Ovary (tissue), 9 donors: ENCODE measurements around the gene CNPY3. TPM values are rescaled to one million over a fixed set of nuclear protein-coding genes. Genes with fewer than 3 reads are reported as not detected.

Experiments used
- DNase-seq, 5 donors: peaks; one replicate each; pipeline ENCODE4 v3.0.0-alpha.2; 2019 to 2020
- H3K27ac ChIP-seq, 2 donors: fragments of 200-600 bp; one replicate each; pipeline versions ENCODE4 v1.5.1 to v1.8.0; 2019 to 2022
- H3K27me3 ChIP-seq: fragments of 200-600 bp; one replicate; pipeline ENCODE4 v1.8.0; 2022
- H3K36me3 ChIP-seq: fragments of 200-600 bp; sonication (generic); one replicate; pipeline ENCODE4 v1.5.1; 2019
- H3K4me1 ChIP-seq: one replicate; pipeline ENCODE4 v1.8.1; 2013; ENCODE audit warnings: mild to moderate bottlenecking, moderate library complexity; ENCODE audit not compliant: insufficient read depth
- H3K4me3 ChIP-seq: fragments of 200-600 bp; sonication (generic); one replicate; pipeline ENCODE4 v1.5.1; 2017
- H3K9me3 ChIP-seq, 2 donors: fragments of 200-600 bp in 1 of 2; sonication (generic) in 1 of 2; one replicate each; pipeline versions ENCODE4 v1.5.1 to v1.8.1; 2013 to 2019; ENCODE audit warnings: mild to moderate bottlenecking in 1 of 2, moderate library complexity in 1 of 2
- EP300 ChIP-seq: sonication (generic); formaldehyde crosslinking; IDR thresholded peaks from one replicate; pipeline ENCODE4 v1.6.1; 2017; ENCODE audit warnings: antibody characterized with exemption
- POLR2A ChIP-seq: fragments of 450-650 bp; IDR thresholded peaks from one replicate; pipeline ENCODE4 v1.6.1; 2017; ENCODE audit warnings: antibody characterized with exemption, mild to moderate bottlenecking, moderate library complexity
- WGBS, 3 donors: extraction: QIAGEN DNeasy Blood & Tissue Kit in 1 of 3; methylation state at CpG; one replicate each; pipeline versions ENCODE4 v1.1.5 to v1.1.7; 2013 to 2017; 5-methylcytosine and 5-hydroxymethylcytosine counted together
- intact Hi-C, 4 donors: fragments of 100-400 bp; cut with DNase I; formaldehyde crosslinking; loops; one replicate each; pipeline versions ENCODE4 v1.11.0 to v1.15.1; 2022 to 2023
- polyA plus RNA-seq, 2 donors: library from polyadenylated mRNA; stranded (reverse); fragments of 200-250 nt in 1 of 2; fragments of 350-450 nt in 1 of 2; fragmentation: Illumina TruSeq in 1 of 2; extraction: RNeasy Lipid Tissue Mini Kit (QIAGEN cat#74804) in 1 of 2; gene quantifications; one replicate each; pipeline ENCODE4 v1.2.3, GENCODE V29; 2013 to 2014
- total RNA-seq, 7 donors: library from RNA; depleted of rRNA in 2 of 7; stranded (reverse); fragments of >200 nt in 2 of 7; fragmentation: NEBNext Ultra II Directional in 3 of 7; extraction: Animal tissue kit (Norgen Biotek cat#: 25700) in 3 of 7; gene quantifications; one replicate each; pipeline versions ENCODE4 v1.1.0 to v1.2.4, GENCODE V29; 2016 to 2023
- TF ChIP-seq, protein P1 (sequence below), 3 donors: fragments of 450-650 bp in 2 of 3; fragments of 200-600 bp in 1 of 3; IDR thresholded peaks; one replicate each; pipeline versions ENCODE4 v1.5.1 to v1.8.0; 2016 to 2022; ENCODE audit warnings: antibody characterized with exemption in 3 of 3, mild to moderate bottlenecking in 1 of 3
- donor health status: DM: no; HTN: no; CAD: no; lungs with moderate emphysema.
- donor health status: DM: no; HTN: no; CAD: no.
- donor health status: Bipolar disorder and iron deficiency.
- donor health status: DM: yes; HTN: yes; CAD: no.
- donor health status: DM: no; HTN: no; CAD: no.
- donor health status: DM: yes; HTN: yes; CAD: no.

The CNPY3 gene
- total and polyA plus RNA-seq, 9 donors, result 25.3 to 61.2 (median 41.3) TPM

DNA sequence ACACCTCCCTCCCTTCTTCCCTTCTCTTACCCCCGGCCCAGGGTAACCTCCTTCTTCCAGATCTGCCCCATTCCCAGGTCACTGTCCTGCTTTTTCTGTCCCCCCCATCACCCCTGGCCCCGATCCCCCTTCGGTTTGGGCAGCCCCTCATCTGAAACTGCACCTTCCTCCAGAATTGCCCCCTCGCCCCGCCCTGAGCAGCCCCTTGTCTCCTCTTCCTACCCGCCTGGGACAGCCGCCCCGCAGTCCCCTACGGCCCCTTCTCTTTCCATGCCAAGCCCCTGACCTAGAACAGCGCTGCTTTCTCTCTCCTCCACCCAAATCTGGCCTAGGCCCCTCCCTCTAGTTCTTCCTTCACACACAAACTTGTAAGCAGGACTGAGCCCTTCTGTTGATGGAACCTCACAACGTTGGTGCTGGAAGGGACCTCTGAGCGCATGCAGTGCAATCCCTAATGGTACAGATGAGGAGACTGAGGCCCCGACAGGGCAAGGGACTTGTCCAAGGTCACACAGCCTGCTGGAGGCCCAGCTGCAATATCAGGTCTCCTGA, 55.7 kb downstream of the CNPY3 start:
- TF ChIP-seq EP300 (no peak), POLR2A (no peak)
- TF ChIP-seq, protein P1, sequence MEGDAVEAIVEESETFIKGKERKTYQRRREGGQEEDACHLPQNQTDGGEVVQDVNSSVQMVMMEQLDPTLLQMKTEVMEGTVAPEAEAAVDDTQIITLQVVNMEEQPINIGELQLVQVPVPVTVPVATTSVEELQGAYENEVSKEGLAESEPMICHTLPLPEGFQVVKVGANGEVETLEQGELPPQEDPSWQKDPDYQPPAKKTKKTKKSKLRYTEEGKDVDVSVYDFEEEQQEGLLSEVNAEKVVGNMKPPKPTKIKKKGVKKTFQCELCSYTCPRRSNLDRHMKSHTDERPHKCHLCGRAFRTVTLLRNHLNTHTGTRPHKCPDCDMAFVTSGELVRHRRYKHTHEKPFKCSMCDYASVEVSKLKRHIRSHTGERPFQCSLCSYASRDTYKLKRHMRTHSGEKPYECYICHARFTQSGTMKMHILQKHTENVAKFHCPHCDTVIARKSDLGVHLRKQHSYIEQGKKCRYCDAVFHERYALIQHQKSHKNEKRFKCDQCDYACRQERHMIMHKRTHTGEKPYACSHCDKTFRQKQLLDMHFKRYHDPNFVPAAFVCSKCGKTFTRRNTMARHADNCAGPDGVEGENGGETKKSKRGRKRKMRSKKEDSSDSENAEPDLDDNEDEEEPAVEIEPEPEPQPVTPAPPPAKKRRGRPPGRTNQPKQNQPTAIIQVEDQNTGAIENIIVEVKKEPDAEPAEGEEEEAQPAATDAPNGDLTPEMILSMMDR (IDR thresholded peaks at IDR 0.05), result no peak
- peak overlapping the region; percentile 56 to 72 for H3K27ac ChIP-seq
- peaks cover 14% of the 10 kb centered on the region for H3K4me1 ChIP-seq
- no peaks in the 10 kb centered on the region for H3K9me3 ChIP-seq
- H3K4me3 ChIP-seq, result peak overlapping the region; percentile 95
- DNase-seq, result peak in 1 of 5 donors; percentile 33
- WGBS, 3 donors, result 6 to 10% (median 7%) methylated on average over 13 of the region's 13 CpGs
- no peaks in the 10 kb centered on the region for H3K36me3 ChIP-seq
- intact Hi-C loops, result no loop called here
- no peaks in the 10 kb centered on the region for H3K27me3 ChIP-seq

DNA sequence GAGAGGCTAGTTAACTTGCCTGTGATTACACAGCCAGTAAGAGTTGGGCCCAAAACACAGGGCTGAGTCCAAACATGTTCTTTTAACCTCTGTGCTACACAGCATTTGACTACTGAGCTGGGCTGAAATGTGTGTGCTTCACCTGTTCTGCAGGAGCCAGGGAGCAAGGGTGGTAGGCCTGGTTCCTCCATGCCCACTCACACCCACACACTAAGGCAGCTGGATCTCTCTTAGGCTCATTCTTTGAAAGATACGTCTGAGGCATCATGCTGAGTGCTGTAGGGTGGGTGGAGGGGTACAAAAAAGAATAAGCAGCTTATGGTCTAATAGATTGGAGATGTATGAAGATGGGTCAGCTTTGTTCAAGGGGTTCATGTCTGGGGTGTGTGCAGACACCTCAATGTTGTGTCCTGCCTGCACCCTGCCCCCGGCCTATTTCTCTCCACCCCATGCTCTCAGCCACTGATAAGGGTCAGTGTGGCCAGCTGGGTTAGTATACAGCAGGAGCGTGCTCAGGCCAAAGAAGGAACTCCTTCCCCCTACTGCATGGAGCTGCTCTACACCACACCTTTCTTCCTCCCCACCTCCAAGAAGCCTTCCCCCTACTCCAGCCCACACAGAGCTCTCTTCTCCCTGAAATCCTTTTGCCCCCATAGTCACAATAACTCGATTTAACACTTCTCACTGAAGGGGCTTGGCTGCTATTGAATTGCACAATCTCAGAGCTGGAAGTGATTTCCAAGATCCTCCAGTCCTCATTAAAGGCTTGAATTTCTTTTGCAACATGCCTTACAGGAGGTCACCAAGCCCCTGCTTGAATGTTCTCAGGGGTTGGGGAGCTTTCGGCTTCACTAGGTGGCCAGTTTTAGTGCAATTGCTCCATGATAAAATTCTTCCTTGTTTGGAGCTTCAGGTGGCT, 58.5 kb downstream of the CNPY3 start:
- no peaks in the 10 kb centered on the region for H3K9me3 ChIP-seq
- no peaks in the 10 kb centered on the region for H3K27me3 ChIP-seq
- no peak overlapping the region for H3K27ac ChIP-seq
- no peaks in the 10 kb centered on the region for H3K36me3 ChIP-seq
- WGBS, 3 donors, result 45 to 60% (median 57%) methylated on average over 5 of the region's 5 CpGs
- intact Hi-C loops, result no loop called here
- TF ChIP-seq POLR2A (no peak), EP300 (no peak)
- TF ChIP-seq, protein P1 (IDR thresholded peaks at IDR 0.05), result no peak
- H3K4me3 ChIP-seq, result no peak overlapping the region
- peaks cover 11% of the 10 kb centered on the region for H3K4me1 ChIP-seq
- no peak for DNase-seq

DNA sequence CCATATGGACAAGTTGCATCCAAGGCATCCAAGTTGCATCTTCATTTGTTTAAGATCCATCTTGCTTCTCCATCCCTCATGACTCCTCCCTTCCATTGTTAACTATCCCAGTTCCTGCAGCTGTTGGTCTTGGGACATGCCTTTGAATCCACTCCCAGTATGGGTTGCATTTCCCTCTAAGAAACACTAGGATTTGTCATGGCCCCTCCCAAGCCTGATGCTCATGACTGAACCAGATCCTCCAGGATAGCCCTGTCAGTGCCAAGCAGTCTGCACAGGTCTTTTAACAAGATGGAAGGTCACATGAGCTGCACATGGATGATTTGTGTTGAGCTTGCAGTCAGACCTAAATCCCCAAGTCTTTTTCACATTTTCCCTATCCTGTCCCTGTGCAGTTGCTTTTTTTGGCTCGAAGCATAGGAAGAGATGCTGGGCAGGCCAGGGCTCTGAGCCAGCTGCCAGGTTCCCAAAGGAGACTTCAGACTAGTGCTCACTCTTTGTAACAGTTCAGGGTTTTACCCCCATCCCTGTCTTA, 59.3 kb downstream of the CNPY3 start:
- H3K4me1 ChIP-seq, result peaks cover 10% of the 10 kb centered on the region
- 44 to 68% (median 48%) methylated on average over 1 of the region's 1 CpG for WGBS, 3 donors
- intact Hi-C loops, result no loop called here
- no peak for DNase-seq
- H3K27me3 ChIP-seq, result no peaks in the 10 kb centered on the region
- no peak overlapping the region for H3K4me3 ChIP-seq
- no peaks in the 10 kb centered on the region for H3K9me3 ChIP-seq
- no peak overlapping the region for H3K27ac ChIP-seq
- no peaks in the 10 kb centered on the region for H3K36me3 ChIP-seq
- TF ChIP-seq POLR2A (no peak), EP300 (no peak)
- TF ChIP-seq, protein P1 (IDR thresholded peaks at IDR 0.05), result no peak

Other genes starting within 250 kb of the CNPY3 start
- 1 to 10 TPM in 5 of 7 donors, under 1 TPM in 2; 0.80 to 6.8 (median 4.2) TPM for gene PRPH2, start 206.9 kb upstream of the CNPY3 start, total RNA-seq
- 1 to 10 TPM; 2.0 to 2.8 TPM for gene PRPH2, start 206.9 kb upstream of the CNPY3 start, polyA plus RNA-seq
- gene TBCC, start 183.4 kb upstream of the CNPY3 start, total RNA-seq, result 10 to 100 TPM; 15.2 to 18.7 (median 16.7) TPM
- gene TBCC, start 183.4 kb upstream of the CNPY3 start, polyA plus RNA-seq, result 10 to 100 TPM; 14.1 to 15.4 TPM
- 10 to 100 TPM; 13.3 to 27.1 (median 25.4) TPM for gene BICRAL, start 147.4 kb upstream of the CNPY3 start, total RNA-seq
- gene BICRAL, start 147.4 kb upstream of the CNPY3 start, polyA plus RNA-seq, result 10 to 100 TPM; 10.5 to 24.9 TPM
- gene RPL7L1, start 49.9 kb upstream of the CNPY3 start, total RNA-seq, result 10 to 100 TPM; 60.1 to 77.9 (median 68.1) TPM
- 10 to 100 TPM; 48.6 to 97.8 TPM for gene RPL7L1, start 49.9 kb upstream of the CNPY3 start, polyA plus RNA-seq
- under 1 TPM in 1 of 7 donors, not detected in 6; 0.55 TPM for gene PTCRA, start 13.4 kb upstream of the CNPY3 start, total RNA-seq
- gene PTCRA, start 13.4 kb upstream of the CNPY3 start, polyA plus RNA-seq, result not detected
- 1 to 10 TPM in 4 of 7 donors, under 1 TPM in 3; 0.57 to 2.7 (median 1.3) TPM for gene GNMT, start 31.3 kb downstream of the CNPY3 start, total RNA-seq
- 1 to 10 TPM in 1 of 2 donors, under 1 TPM in 1; 0.35 to 1.1 TPM for gene GNMT, start 31.3 kb downstream of the CNPY3 start, polyA plus RNA-seq
- 10 to 100 TPM; 23.1 to 41.0 (median 29.8) TPM for gene PEX6, start 49.7 kb downstream of the CNPY3 start, total RNA-seq
- gene PEX6, start 49.7 kb downstream of the CNPY3 start, polyA plus RNA-seq, result 10 to 100 TPM in 1 of 2 donors, 1 to 10 TPM in 1; 8.8 to 30.2 TPM
- gene PPP2R5D, start 55.1 kb downstream of the CNPY3 start, total RNA-seq, result 10 to 100 TPM; 20.4 to 40.5 (median 34.1) TPM
- gene PPP2R5D, start 55.1 kb downstream of the CNPY3 start, polyA plus RNA-seq, result 10 to 100 TPM; 30.4 to 78.1 TPM
- 10 to 100 TPM; 48.2 to 69.8 (median 60.1) TPM for gene MEA1, start 84.5 kb downstream of the CNPY3 start, total RNA-seq
- gene MEA1, start 84.5 kb downstream of the CNPY3 start, polyA plus RNA-seq, result 10 to 100 TPM; 75.9 to 95.1 TPM
- 10 to 100 TPM; 40.9 to 78.8 (median 55.1) TPM for gene KLHDC3, start 84.8 kb downstream of the CNPY3 start, total RNA-seq
- 10 to 100 TPM; 72.1 to 90.9 TPM for gene KLHDC3, start 84.8 kb downstream of the CNPY3 start, polyA plus RNA-seq
- gene RRP36, start 92.1 kb downstream of the CNPY3 start, total RNA-seq, result 10 to 100 TPM; 24.7 to 50.4 (median 36.0) TPM
- 10 to 100 TPM; 23.6 to 58.7 TPM for gene RRP36, start 92.1 kb downstream of the CNPY3 start, polyA plus RNA-seq
- gene CUL7, start 124.4 kb downstream of the CNPY3 start, total RNA-seq, result 10 to 100 TPM; 15.6 to 29.1 (median 25.0) TPM
- gene CUL7, start 124.4 kb downstream of the CNPY3 start, polyA plus RNA-seq, result 10 to 100 TPM in 1 of 2 donors, 1 to 10 TPM in 1; 9.3 to 13.9 TPM
- gene MRPL2, start 130.0 kb downstream of the CNPY3 start, total RNA-seq, result 10 to 100 TPM; 11.5 to 56.7 (median 47.3) TPM
- gene MRPL2, start 130.0 kb downstream of the CNPY3 start, polyA plus RNA-seq, result 10 to 100 TPM; 37.2 to 55.6 TPM
- gene KLC4, start 130.2 kb downstream of the CNPY3 start, total RNA-seq, result 10 to 100 TPM; 17.8 to 29.8 (median 24.7) TPM
- 10 to 100 TPM; 14.7 to 27.2 TPM for gene KLC4, start 130.2 kb downstream of the CNPY3 start, polyA plus RNA-seq
- gene PTK7, start 146.8 kb downstream of the CNPY3 start, total RNA-seq, result 100 to 1,000 TPM in 4 of 7 donors, 10 to 100 TPM in 3; 65.7 to 167 (median 105) TPM
- gene PTK7, start 146.8 kb downstream of the CNPY3 start, polyA plus RNA-seq, result 10 to 100 TPM; 44.4 to 79.6 TPM
- gene SRF, start 241.8 kb downstream of the CNPY3 start, total RNA-seq, result 10 to 100 TPM; 21.0 to 73.3 (median 38.0) TPM
- gene SRF, start 241.8 kb downstream of the CNPY3 start, polyA plus RNA-seq, result 10 to 100 TPM; 26.6 to 26.9 TPM